ENCODE results near the gene FIBP.

GRCh38 chr11:65887723-65888162, 528 bp downstream of the FIBP start:
- TF ChIP-seq CTCF (IDR thresholded peaks at IDR 0.05): no peak
- no peak for TF ChIP-seq POLR2A (IDR thresholded peaks at IDR 0.05)
